DND-41 (cell line): Measurements from ENCODE around the gene MITD1.

Experiments used
- ATAC-seq: fragments of 200-7000 bp; cut with Tn5 transposase; 3 replicates; pipeline ENCODE4 v1.9.1; 2021; ENCODE audit warnings: low read depth; ENCODE audit not compliant: insufficient read depth
- DNase-seq: peaks from one replicate; pipeline ENCODE4 v3.0.0-alpha.2; 2020
- H2AFZ ChIP-seq: 2 replicates; pipeline ENCODE4 v1.6.0; 2012; ENCODE audit warnings: low read depth, low read length
- H3K27ac ChIP-seq: 2 replicates; pipeline ENCODE4 v1.5.1; 2012; ENCODE audit warnings: low read length, inconsistent platforms
- H3K27me3 ChIP-seq: fragments of 200-600 bp; sonication (generic); 2 replicates; pipeline ENCODE4 v1.6.0; 2012; ENCODE audit warnings: low read length, mild to moderate bottlenecking, inconsistent platforms; ENCODE audit not compliant: insufficient read depth, poor library complexity
- H3K36me3 ChIP-seq: 2 replicates; pipeline ENCODE4 v1.5.1; 2012; ENCODE audit warnings: low read length, inconsistent platforms; ENCODE audit not compliant: insufficient read depth
- H3K4me1 ChIP-seq: 2 replicates; pipeline ENCODE4 v1.5.1; 2012; ENCODE audit warnings: mild to moderate bottlenecking, low read length; ENCODE audit not compliant: insufficient read depth
- H3K4me2 ChIP-seq: 2 replicates; pipeline ENCODE4 v1.6.0; 2012; ENCODE audit warnings: mild to moderate bottlenecking, moderate library complexity, low read length, inconsistent platforms; ENCODE audit not compliant: insufficient read depth
- H3K4me3 ChIP-seq, 2 experiments: fragments of 200-600 bp in 1 of 2; shearing (Covaris generic) in 1 of 2; 2 replicates each; pipeline ENCODE4 v1.5.1; 2012 to 2016; ENCODE audit warnings: inconsistent platforms in 2 of 2, low read length in 2 of 2, mild to moderate bottlenecking in 2 of 2, low read depth in 1 of 2, moderate library complexity in 1 of 2
- H3K79me2 ChIP-seq: 2 replicates; pipeline ENCODE4 v1.6.0; 2012; ENCODE audit warnings: low read length, inconsistent platforms; ENCODE audit not compliant: insufficient read depth
- H3K9ac ChIP-seq: 2 replicates; pipeline ENCODE4 v1.6.0; 2012; ENCODE audit warnings: low read depth, mild to moderate bottlenecking, inconsistent platforms, low read length, moderate library complexity
- H3K9me3 ChIP-seq: 2 replicates; pipeline ENCODE4 v1.5.1; 2012; ENCODE audit warnings: low read length, moderate library complexity, mild to moderate bottlenecking, inconsistent platforms; ENCODE audit not compliant: insufficient read depth, severe bottlenecking
- H4K20me1 ChIP-seq: 2 replicates; pipeline ENCODE4 v1.6.0; 2012; ENCODE audit warnings: low read length; ENCODE audit not compliant: insufficient read depth
- EZH2 ChIP-seq: IDR thresholded peaks from 3 replicates; pipeline ENCODE4 v1.6.1; 2012; ENCODE audit warnings: borderline replicate concordance, low read depth, mild to moderate bottlenecking, moderate library complexity, low read length, inconsistent platforms; ENCODE audit not compliant: severe bottlenecking
- TF ChIP-seq, protein P1 (sequence below): IDR thresholded peaks from 2 replicates; pipeline ENCODE4 v1.5.1; 2012; ENCODE audit warnings: borderline replicate concordance, low read length, moderate library complexity, mild to moderate bottlenecking; ENCODE audit not compliant: poor library complexity, severe bottlenecking; ENCODE audit errors: extremely low read depth

Gene MITD1

DNA sequence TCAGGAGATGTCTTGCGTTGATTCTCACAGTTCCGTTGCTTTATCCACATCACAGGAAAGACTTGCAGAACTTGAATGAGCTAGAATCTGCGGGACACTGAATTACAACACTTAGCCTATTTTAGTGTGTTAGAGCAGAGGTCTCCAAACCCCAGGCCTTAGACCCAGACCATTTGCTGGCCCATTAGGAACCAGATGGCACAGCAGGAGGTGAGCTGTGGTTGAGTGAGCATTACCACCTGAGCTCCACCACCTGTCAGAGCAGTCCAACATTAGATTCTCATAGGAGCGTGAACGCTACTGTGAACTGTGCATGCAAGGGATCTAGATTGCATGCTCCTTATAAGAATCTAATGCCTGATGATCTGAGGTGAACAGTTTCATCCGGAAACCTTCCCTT, 4.0 kb upstream of the MITD1 start:
- DNase-seq (no peak), ATAC-seq (no peak)
- no peaks in the 10 kb centered on the region for H3K27me3 ChIP-seq
- peaks cover 18% of the 10 kb centered on the region for H3K36me3 ChIP-seq
- H3K79me2 ChIP-seq, result peaks cover 83% of the 10 kb centered on the region
- peaks cover 4% of the 10 kb centered on the region; the same call in 1 of the 2 replicates for H4K20me1 ChIP-seq
- no peak overlapping the region for H3K27ac ChIP-seq
- no peaks in the 10 kb centered on the region for H3K9me3 ChIP-seq
- TF ChIP-seq, protein P1, sequence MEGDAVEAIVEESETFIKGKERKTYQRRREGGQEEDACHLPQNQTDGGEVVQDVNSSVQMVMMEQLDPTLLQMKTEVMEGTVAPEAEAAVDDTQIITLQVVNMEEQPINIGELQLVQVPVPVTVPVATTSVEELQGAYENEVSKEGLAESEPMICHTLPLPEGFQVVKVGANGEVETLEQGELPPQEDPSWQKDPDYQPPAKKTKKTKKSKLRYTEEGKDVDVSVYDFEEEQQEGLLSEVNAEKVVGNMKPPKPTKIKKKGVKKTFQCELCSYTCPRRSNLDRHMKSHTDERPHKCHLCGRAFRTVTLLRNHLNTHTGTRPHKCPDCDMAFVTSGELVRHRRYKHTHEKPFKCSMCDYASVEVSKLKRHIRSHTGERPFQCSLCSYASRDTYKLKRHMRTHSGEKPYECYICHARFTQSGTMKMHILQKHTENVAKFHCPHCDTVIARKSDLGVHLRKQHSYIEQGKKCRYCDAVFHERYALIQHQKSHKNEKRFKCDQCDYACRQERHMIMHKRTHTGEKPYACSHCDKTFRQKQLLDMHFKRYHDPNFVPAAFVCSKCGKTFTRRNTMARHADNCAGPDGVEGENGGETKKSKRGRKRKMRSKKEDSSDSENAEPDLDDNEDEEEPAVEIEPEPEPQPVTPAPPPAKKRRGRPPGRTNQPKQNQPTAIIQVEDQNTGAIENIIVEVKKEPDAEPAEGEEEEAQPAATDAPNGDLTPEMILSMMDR, result no peak
- no peak for TF ChIP-seq EZH2
- H3K4me3 ChIP-seq, result no peak overlapping the region
- H3K4me2 ChIP-seq, result no peak overlapping the region
- H3K4me1 ChIP-seq, result peaks cover 29% of the 10 kb centered on the region
- no peak overlapping the region for H2AFZ ChIP-seq
- H3K9ac ChIP-seq, result no peak overlapping the region

- TF ChIP-seq EZH2, result no peak
- TF ChIP-seq, protein P1, result no peak
- no peak overlapping the region for H2AFZ ChIP-seq
- H3K4me3 ChIP-seq, result no peak overlapping the region; a peak in 1 of 4 replicates
These were observed 2.2 kb upstream of the MITD1 start for GRCh38 chr2:99183025-99183424.

GRCh38 chr2:99181624-99182000, 754 bp upstream of the MITD1 start:
- TF ChIP-seq, protein P1, result no peak
- TF ChIP-seq EZH2, result no peak
- H3K27ac ChIP-seq, result peak overlapping the region; percentile 86
- H3K27me3 ChIP-seq, result no peaks in the 10 kb centered on the region
- peaks cover 43% of the 10 kb centered on the region for H3K4me1 ChIP-seq
- no peak for ATAC-seq
- H3K4me2 ChIP-seq, result peak overlapping the region; percentile 91
- peaks cover 6% of the 10 kb centered on the region; the same call in 1 of the 2 replicates for H3K36me3 ChIP-seq
- no peak for DNase-seq
- H3K4me3 ChIP-seq, result peak overlapping the region; percentile 84 to 89
- H2AFZ ChIP-seq, result peak overlapping the region; percentile 89
- H3K79me2 ChIP-seq, result peaks cover 96% of the 10 kb centered on the region
- H3K9ac ChIP-seq, result peak overlapping the region; percentile 70
- H4K20me1 ChIP-seq, result no peaks in the 10 kb centered on the region
- H3K9me3 ChIP-seq, result no peaks in the 10 kb centered on the region

More at GRCh38 chr2:99183025-99183424, 2.2 kb upstream of the MITD1 start:
- Histone ChIP-seq H3K4me2 (peak overlapping the region; percentile 91; the same call in 1 of the 2 replicates), H3K4me1 (peaks cover 46% of the 10 kb centered on the region), H3K9ac (no peak overlapping the region), H3K79me2 (peaks cover 91% of the 10 kb centered on the region), H3K27me3 (no peaks in the 10 kb centered on the region), H4K20me1 (peaks cover 4% of the 10 kb centered on the region; the same call in 1 of the 2 replicates), H3K36me3 (peaks cover 10% of the 10 kb centered on the region), H3K27ac (no peak overlapping the region), H3K9me3 (no peaks in the 10 kb centered on the region)
- ATAC-seq (no peak), DNase-seq (no peak)
